A549 treated with DMSO at 1 μM for 4 hours (cell line): ENCODE data around the gene CD300LD. TPM values are rescaled to one million over a fixed set of nuclear protein-coding genes. Genes with fewer than 3 reads are reported as not detected.

Experiments used
- total RNA-seq: library from RNA; stranded (reverse); fragments of 200-300 nt; extraction: Qiagen RNA extraction; gene quantifications from 5 replicates; pipeline ENCODE4 v1.2.3, GENCODE V29; 2022; ENCODE audit warnings: low read depth

The CD300LD gene
- total RNA-seq, result not detected in 5 replicates

DNA sequence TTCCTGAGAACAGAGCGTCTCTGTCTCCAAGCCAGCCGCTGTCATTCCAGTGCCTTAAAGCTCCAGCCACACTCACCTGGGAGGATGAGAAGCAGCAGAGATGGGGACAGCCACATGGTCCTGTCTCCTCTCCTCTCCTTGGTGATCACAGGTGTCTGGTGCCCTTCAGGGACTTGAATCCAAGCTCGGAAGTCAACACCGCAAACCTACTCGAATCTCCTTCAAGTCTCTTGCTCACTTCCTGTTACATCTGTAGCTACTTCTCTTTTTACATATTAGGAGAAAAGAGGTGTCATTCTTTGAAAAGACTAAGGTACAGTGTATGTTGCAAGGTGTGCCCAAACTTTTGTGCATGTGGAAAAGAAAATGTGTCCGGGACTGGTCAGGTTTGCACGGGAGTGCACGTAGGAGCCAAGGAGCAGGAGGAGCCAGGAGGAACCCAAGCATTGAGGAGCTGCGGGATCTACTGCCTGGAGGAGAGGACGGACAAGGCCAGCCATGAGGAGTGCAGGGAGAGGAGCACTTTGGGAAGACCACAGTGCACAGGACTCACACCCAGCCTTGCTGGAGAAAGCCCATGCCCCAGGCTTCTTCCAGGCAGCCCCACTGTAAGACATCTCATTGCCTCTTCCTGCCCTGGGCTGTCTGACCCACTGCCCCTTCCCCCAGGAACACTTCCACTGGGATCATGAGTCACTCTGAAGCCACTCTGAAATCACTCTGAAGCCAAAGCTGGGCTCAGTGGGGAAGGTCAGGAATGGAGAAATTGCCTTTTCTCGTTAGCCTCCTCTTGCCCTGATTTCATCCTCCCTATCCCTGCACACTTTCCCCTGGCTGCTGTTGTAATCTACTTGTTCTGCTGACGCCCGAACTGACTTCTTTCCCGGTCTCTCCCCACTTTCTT lies at the start of gene CD300LD:
Gene CD300LD, minus strand, starts transcription at position 197 of the 904 bp plus-strand sequence. Its CDS starts 81 bp downstream, at position 116.

DNA sequence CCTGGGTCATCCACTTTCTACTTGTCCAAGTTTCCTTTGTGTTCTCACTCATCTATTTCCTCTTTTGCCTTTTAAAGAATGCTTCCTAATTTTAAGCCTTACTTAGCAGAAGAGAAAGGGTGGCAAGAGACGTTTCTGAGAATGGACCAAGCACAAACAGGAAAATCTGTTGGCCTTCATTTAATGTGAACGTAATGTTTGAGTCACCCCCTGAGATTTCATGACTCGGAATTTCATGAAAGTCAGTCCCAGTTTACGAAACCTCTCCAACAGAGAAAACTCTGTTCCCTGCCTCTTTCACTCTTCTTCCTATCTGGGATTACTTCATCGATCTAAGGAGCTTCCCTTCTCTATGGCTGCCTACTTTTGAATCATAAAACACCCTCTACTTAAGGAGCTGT lies 31.6 kb upstream of the CD300LD start, which contains the start of gene CD300E:
Gene CD300E, minus strand, starts transcription at position 46 of the 401 bp plus-strand sequence. CDS start 117 bp downstream, outside the sequence.

DNA sequence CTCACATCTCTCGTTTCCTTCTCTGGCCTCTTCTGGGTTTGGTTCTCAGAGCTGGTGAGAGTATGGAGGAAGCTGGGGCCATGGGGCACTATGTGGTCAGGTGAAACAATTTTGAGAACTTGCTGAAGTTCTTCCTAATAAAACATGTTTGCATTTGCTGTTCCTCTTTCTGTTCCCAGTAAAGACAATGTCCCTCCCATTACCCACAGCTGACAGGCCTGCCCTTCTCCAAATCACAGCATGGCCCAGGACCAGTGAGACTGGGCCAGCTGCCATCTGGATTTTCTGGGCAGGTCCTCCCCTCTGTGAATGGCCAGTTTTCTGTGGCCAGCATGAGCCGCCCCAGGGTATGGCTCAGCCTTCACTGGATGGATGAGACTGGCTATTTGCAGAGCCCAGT lies 24.7 kb downstream of the CD300LD start, which contains the start of gene CD300H:
Gene CD300H, minus strand, starts transcription at position 113 of the 400 bp plus-strand sequence.

DNA sequence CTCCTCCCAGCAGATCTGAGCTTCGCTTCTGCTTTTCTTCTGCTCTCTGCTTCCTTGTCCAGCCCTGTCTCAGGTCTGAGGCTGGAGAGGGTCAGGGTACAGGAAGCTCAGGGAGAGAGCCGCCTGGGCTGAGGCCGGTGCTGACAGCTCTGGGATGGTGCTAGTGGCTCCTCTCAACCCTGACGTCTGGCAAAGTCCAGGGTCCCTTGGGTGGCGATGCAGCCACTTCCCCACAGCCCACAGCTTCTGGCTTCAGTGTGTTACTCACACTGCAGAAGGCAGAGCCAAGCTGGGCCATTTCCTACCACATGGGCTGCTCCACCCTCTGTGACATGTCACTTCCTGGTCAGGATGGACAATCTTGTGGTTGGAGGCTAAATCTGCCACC lies 46.2 kb downstream of the CD300LD start, which contains the start of gene CD300C:
Gene CD300C, minus strand, starts transcription at position 273 of the 388 bp plus-strand sequence. CDS start 333 bp downstream, outside the sequence.

DNA sequence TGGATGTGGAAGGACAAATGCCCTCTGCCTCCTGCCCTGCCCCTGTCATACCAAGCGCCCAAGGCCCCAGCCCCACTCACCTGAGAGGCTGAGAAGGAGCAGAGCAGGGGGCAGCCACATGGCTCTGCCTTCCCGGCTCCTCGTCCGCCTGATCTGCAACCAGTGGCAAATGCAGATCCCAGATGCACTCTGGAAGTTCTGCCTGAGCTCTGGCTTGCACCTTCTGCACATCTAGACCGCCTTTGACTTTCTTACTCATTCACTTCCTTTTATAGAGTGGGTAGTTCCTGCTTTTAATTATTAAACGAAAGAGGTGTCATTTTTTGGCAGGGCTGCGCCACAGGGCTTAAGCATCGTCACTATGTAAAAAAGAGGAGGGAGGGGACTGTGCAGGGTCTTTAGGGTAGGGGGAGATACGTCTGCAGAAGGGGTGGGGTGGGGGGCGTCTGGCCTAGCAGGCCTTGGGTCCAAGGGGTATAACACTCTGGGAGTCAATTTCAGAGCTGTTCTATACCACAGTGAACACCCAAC lies 60.8 kb downstream of the CD300LD start, which contains the start of gene CD300LB:
Gene CD300LB, minus strand, starts transcription at position 245 of the 531 bp plus-strand sequence. Its CDS starts 125 bp downstream, at position 120.

Other genes starting within 250 kb of the CD300LD start
- 0.08 TPM in 1 of 5 replicates, not detected in the others for gene BTBD17, start 230.4 kb downstream of the CD300LD start, total RNA-seq
- gene GPR142, start 224.8 kb downstream of the CD300LD start, total RNA-seq, result not detected in 5 replicates
- gene GPRC5C, start 160.2 kb downstream of the CD300LD start, total RNA-seq, result 61.8 to 88.6 TPM (median 75.6 TPM) in 5 replicates
- gene CD300A, start 125.6 kb downstream of the CD300LD start, total RNA-seq, result 0.06 to 1.1 TPM (median 0.08 TPM) in 4 of 5 replicates, not detected in the other
- 0.07 to 0.12 TPM in 2 of 5 replicates, not detected in the others for gene CD300LB, start 60.8 kb downstream of the CD300LD start, total RNA-seq
- gene CD300C, start 46.2 kb downstream of the CD300LD start, total RNA-seq, result 0.15 to 0.26 TPM (median 0.23 TPM) in 5 replicates
- 0.53 to 0.88 TPM (median 0.55 TPM) in 3 of 5 replicates, not detected in the others for gene CD300H, start 24.8 kb downstream of the CD300LD start, total RNA-seq
- gene CD300E, start 31.5 kb upstream of the CD300LD start, total RNA-seq, result not detected in 5 replicates
- not detected in 5 replicates for gene CD300LF, start 120.6 kb upstream of the CD300LD start, total RNA-seq
- 0.99 to 1.6 TPM (median 1.3 TPM) in 5 replicates for gene RAB37, start 145.0 kb upstream of the CD300LD start, total RNA-seq
- 35.8 to 49.4 TPM (median 45.3 TPM) in 5 replicates for gene NHERF1, start 156.3 kb upstream of the CD300LD start, total RNA-seq
- gene NAT9, start 184.1 kb upstream of the CD300LD start, total RNA-seq, result 52.1 to 64.3 TPM (median 56.3 TPM) in 5 replicates